Stimulated activated CD8-positive, alpha-beta memory T cell treated with anti-CD3 and anti-CD28 coated beads, Interleukin-4, amount 100 ng/mL, for 24 hours (primary cell): ENCODE results near the gene CARS1.

ENCODE experiments used
- DNase-seq: peaks from one replicate; pipeline ENCODE4 v3.0.0-alpha.2; 2020; ENCODE audit warnings: low read depth

Gene CARS1

GRCh38 chr11:3008746-3009336 lies 48.4 kb downstream of the CARS1 start:
- no peak for DNase-seq

GRCh38 chr11:3007404-3008010 lies 49.7 kb downstream of the CARS1 start:
- DNase-seq, result no peak

DNA sequence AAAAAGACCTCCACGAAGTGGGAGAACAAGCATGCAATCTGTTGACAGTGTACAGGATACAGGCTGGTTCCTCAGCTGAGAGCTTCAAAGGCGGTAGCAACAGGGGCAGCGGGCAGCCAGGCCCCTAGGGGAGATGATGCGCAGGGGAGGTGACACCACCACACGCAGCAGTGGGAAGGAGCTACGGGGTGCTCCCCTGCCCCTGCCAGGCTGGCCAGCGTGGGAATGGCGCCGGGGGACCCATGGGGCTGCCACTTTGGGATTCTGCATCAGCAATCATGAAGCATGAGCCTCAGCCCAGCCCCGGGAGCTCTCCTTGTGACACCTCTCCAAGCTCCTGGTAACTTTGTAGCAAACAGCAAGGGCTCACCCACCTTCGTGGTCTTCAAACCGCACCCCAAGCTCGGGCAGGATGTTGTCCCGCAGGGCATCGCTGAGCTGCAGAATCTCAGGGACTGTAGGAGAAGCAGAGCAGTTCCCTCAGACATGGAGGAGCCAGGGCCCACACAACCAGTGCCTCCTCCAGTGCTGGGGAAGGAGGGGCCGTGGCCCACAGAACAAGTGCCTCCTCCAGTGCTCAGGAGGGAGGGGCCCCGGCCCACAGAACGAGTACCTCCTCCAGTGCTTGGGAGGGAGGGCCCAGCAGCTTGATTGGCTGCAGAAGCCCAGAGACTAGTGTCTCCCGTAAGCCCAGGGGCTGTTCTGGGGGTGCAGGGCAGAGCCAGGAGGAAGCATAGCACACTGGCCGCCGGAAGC lies 50.5 kb downstream of the CARS1 start:
- peak; percentile 29 for DNase-seq

DNA sequence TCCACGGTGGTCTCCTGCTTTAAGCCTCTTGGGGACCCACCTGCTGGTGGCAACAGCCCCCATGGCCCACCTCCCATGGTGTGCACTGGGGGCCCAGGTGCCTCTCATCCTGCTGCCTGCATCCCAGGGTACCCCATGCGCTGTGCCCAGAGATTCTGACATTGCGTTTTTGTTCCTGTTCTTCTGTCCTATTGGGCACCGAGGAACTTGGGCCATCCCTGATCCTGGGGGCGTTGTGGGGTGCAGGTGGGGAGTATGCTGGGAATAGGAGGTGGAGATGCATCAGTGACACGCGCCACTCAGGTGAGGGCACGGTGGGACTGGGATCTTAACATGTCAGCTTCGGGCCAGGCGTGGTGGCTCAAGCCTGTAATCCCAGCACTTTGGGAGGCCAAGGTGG lies 52.7 kb downstream of the CARS1 start:
- DNase-seq, result no peak

- DNase-seq, result no peak
These were observed 53.6 kb downstream of the CARS1 start for GRCh38 chr11:3003396-3004231.

DNA sequence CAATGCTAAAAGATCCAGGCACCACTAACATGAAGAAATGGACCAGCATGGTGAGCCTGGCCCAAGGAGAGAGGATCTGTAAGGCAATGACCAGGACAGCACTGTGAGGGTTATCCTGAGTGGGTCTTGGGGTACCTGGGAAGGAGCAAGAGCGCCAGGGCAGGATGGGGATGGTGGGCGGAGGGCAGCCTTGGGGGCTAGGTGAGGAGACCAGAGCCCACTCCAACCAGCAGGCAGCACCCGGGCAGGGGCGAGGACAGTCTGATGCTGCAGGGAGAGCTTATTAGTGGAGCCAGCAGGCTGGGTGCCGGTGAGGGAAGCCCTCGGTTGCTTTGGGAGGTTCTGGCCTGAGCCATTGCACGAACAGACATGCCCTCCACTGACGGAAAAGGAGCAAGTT lies 54.4 kb downstream of the CARS1 start:
- no peak for DNase-seq

GRCh38 chr11:3002351-3002861 lies 54.8 kb downstream of the CARS1 start:
- no peak for DNase-seq

DNA sequence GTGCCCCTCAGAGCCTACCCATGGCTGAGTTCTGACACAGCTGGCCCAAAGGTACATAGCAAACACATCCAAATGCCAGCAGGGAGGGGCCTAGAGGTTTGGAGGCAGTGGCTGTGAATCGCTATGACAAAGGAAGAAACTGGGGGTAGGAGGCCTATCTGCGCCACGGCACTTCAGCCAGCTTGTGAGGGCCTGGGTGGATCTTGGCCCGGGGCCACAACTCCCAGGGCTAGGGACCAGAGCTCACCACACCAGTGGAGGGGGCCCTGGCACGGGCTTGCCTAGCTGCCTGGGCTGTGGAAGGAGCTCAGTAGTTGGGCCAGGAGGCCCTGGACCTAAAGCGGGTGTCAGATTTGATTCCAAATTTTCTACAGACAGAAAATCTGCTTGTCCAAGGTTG lies 55.7 kb downstream of the CARS1 start:
- no peak for DNase-seq

DNA sequence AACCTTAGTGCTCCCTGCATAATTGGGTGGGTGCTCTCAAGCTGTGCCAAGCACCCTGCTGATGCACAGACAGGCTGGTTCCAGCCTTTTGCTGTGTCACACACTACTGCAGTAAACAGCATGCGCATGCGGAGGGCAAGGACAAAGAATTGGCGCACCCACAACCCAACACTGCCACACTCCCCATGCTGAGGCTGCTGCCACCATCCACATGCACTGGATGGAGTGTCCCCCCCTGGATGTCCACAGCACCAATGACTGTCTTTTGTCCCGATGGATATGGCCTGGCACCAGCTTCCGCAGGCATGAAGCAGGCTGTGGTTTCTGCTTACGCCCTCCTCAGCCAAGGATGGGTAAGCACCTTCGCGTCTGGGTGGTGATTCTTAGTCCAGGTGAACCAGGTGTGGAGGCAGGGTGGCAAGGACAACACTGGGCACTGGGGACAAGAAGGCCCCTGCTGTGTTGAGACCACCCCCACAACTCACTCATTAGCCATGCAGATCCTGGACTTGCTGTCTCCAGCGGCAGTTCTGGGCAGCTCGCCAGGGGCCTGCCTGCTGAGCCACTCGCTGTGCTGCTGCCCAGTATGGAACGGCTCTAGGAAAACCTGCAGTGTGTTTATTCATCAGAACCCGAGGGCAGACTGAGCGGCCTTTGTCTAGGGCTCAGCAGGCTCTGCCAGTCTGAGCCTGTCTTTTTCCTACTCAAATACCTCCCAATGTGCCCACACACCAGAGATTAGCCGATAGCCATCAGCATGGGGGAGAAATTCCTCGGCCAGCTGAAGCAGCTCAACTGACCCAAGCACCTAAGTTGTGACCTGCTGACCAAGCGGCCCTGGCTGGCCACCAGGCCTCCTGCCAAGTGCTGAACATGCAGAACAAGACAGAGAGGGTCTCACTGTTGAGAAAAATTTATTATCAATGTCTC lies 56.9 kb downstream of the CARS1 start:
- no peak for DNase-seq

- DNase-seq, result no peak
These were observed 57.7 kb downstream of the CARS1 start for GRCh38 chr11:2999464-2999998.

DNA sequence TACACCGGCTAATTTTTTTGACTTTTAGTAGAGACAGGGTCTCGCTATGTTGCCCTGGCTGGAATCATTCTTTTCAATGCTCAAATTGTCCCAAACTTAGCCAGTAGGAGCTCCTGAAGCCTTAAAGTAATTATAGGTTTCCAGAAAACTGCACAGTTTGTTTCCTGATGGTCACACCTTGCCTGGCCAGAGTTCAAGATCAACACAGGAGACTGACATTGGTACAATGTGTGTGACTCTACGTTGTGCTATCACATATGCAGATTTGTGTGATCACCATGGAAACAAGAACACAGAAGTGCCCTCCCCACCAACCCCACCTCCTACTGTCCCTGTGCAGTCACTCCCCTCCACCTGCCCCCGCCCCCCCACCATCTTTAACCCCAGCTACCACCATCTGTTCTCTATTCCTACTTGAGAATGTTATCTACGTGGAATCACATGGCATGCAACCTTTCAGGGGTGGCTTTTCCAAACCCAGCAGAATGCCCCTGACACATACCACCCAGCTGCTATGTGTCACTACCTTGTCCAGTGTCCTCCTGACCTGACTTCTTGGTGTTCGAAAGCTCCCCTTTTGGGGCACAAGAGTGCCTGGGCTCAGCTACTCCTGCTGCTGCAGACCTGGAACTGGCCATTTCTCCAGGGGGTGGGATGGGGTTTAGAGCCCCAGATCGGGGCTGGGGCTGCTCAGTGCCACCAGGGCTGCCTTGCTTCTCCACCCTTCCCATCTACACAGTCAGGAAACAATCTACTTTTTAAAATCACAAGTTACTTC lies 59.0 kb downstream of the CARS1 start:
- no peak for DNase-seq

DNA sequence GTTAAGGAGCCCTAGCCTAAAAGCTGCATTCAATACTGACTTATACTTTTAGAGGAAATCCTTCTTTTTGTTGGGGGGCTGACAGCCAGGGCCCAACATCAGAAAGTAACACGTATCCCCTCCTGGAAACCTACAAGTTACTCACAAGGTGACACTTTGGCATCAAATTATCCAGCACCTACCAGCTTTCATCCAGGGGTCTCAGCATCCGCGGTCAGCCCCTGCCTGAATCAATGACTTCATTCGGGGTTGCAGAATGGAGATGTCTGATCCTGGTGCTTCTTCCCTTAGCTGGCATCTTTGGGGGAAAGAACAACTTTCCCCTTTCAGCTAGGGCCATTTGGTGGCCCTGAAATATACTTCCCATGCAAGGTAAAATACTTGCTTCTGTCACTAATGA lies 59.8 kb downstream of the CARS1 start:
- no peak for DNase-seq

DNA sequence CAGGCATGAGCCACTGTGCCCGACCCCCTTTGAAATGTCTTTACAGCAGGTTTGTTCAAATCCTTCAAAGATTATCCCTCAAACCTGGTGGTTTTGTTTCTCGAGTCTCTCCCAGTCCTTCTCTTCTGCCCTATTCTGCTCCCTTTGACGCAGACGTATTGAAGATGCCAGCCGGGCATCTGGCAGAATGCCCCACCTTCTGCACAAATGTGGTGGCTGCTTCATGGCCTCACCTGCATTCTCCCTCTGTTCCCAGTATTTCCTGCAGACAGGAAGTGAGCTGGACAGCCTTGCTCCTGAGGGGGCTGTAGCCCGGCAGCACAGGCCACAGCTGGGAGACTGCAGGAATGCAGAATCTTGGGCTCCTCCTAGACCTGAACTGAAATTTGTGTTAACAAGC lies 60.2 kb downstream of the CARS1 start:
- no peak for DNase-seq

GRCh38 chr11:2995893-2996554 lies 61.2 kb downstream of the CARS1 start:
- DNase-seq, result no peak

DNA sequence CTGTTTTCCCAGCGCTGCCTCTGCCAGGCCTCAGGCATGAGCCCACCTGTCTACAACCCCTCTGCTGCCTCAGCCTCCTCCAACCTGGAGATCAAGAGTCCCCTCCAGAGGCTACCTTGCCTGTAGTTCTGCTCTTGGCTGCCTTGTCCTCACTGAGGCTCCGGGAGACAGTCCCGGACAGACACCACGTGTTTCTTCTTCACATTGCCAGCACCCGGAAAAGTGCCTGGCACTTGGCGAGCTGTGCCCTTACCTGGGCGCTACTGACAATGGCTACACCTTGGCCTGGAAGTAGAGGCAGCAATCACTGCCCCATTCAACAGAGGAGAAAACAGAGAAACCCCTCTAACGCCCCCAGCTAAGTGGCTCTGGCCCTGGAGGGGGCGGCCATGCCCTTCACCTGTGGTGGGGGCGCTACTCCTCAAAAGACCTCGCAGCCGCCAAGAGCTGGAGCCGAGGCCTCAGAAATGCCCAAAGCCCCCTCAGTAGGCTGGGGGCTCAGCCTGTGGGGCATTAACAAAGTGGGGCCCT lies 62.1 kb downstream of the CARS1 start:
- DNase-seq, result no peak

DNA sequence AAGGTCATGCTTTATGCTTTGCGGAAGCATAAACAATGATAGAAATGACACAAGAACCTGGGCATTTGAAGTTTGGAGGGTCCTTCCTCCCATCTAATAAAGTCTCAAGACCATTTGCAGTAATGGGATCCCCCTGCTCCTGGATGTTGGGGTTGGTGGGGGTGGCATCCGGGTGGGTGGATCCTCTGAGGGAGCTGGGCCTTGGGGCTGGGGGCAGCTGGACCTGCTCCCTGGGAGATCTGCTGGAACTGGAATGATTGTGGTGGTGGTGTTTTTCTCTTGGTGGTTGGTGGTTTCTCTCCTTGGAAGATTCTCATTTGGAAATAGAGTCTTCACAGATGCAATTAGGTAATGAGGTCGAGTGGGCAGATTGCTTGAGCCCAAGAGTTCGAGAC lies 62.9 kb downstream of the CARS1 start:
- DNase-seq, result no peak

DNA sequence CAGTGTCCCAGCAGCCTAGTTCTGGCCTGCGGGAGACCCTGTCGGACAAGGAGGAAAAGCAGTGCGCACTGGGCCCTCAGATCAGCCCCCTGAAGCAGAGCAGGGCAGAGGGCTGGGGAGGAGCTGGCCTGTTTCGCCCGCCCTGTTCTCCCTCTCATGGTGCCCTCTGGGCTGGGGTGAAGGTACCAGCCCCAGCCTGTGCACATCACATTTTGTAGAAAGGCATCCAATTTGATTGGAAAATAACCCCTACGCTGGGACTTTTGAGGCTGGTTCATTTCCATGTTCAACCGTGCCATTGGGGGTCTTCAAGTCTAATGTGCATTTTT lies 64.3 kb downstream of the CARS1 start:
- DNase-seq, result no peak

GRCh38 chr11:2992234-2992996 lies 64.8 kb downstream of the CARS1 start, which contains the start of gene NAP1L4:
NAP1L4 (minus strand) TSS chr11:2992329; CDS start chr11:2979220, 13,109 bp downstream.
- peak; percentile 93 for DNase-seq
